HG03060 (cell line): Measurements from ENCODE around the gene MLPH.

Experiments used
- ATAC-seq: cut with Tn5 transposase; IDR thresholded peaks from one replicate; pipeline ENCODE4 v1.9.1; 2021; ENCODE audit warnings: low read depth, moderate number of reproducible peaks; ENCODE audit not compliant: unreplicated experiment

The MLPH gene

DNA sequence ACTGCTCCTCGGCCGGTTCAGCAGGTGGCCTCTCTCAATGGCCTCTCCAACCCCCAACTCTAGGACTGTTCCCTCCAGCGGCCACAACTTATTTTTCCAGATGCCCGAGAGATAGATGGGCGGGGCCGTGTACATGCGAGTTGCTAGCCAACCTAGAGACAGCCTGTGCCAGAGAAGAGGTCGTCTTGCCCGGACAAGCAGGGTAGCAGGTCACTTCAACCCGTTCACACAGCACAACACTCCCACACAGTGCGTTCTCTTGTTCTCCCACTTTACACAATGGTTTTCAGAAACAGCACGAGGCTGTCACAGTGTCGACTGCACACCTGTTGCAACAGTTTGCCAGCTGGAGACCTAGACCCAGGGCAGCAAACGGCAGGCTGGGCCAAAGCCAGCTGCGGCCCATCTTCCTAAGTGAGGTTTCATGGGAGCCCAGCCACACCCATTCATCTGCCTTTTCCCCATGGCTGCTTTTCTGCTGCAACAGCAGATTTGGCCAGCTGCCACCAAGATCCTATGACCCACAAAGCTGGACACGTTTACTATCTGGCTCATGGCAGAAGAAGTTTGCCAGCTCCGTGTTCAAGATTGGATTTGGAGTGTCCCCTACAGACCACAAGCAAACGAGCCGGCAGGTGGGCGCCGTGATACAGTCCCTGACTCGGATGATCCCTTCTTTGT is 72.0 kb downstream of the MLPH start:
- ATAC-seq: no peak

DNA sequence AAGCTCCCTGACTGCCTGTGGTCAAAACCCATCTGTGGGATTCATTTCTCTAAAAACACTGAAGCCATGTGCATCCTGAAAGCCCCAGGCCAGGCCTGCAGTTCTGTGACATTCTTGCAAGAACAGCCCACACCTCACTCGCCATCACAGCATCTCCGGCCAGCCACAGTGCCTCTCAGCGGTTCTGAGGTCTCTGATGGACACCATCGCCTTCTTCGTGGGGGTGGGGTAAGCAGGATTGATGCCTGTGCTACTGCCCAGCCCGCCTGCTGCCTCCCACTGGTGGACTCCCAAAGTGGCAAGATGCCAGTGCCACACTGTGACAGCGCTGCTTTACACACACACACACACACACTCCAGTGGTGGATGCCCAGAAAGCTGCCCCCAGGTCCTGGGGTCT is 74.2 kb downstream of the MLPH start:
- ATAC-seq: no peak

DNA sequence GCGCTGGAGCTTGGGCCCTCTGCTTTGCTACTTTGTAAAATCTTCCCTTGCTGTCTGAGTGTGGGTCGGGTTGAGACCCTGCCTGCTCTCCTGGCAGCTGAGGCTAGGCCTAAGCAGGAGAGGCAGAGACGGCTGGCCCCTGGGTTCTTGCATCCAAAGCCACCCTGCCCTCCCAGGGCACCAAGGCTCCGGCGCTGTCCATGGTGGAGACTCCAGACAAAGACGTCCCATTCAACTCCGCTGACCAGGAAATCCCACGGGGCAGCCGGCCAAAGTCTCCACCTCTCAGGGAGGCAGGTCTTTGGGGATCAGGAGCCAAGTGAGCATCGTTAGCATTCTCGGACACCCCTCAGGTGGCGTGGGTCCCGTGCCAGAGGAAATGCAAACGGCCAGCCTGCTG is 76.8 kb downstream of the MLPH start:
- no peak for ATAC-seq

DNA sequence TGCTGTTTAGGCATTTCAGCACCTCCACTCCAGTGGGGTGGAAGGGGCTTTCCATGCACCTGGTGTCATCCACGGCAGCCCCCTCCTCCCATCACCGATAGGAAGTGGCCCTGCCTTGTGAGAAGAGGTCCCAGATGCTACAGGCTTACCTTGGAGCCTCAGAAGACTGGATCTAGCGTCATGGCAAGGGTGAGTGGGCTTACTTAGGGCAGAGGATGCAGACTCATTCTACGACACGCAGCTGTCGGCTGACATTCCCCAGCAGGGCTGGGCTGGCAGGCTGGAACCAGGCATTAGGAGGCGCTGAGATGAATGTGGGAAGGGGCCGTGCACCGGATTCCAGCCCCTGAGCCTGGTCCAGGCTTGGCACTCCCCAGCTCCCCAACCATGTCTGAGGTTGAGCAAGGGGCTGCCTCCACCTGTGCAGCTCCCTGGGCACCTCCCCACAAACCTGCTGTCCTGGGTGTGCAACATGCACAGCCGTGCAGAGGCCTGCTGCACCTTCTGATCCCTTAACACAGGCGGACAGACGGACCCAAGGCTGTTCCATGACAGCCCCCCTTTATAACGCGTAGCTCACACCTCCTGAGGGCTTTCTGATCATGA is 77.6 kb downstream of the MLPH start:
- no peak for ATAC-seq

DNA sequence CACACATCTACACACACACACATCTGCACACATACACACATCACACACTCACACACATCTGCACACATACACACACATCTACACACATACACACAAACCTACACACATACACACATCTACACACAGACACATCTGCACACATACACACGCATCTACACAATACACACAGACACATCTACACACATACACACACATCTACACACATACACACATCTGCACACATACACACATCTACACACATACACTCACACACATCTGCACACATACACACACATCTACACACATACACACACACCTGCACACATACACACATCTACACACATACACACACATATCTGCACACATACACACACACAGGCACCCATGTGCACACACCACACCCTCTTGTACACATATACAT is 78.9 kb downstream of the MLPH start:
- no peak for ATAC-seq

DNA sequence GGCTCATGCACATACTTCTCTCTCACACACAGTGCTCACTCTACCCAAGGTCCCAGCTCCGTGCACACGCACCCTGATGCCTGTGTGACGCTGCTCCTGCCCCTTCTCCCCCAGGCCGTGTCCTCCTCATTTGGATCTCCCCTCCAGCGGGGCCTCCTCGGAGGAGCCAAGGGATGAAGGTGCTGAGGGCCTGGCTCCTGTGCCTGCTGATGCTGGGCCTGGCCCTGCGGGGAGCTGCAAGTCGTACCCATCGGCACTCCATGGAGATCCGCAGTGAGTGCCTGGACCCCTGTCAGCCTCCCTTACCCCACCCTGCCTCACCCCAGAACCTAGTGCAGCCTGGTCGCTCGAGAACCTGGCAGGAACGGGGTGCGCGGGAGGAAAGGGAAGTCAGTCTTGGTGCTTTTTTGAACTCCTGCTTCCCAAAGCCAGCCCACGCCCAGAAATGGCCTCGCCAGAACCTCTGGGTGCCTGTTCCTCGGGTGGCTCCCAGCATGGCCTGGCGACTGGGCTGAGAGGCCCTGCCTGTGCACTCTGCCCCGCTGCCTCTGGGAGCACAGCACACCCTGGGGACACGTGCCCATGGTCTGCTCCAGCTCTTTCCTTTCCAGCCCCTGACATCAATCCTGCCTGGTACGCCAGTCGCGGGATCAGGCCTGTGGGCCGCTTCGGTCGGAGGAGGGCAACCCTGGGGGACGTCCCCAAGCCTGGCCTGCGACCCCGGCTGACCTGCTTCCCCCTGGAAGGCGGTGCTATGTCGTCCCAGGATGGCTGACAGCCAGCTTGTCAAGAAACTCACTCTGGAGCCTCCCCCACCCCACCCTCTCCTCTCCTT is 79.6 kb downstream of the MLPH start, which contains the start of gene PRLH:
TSS of gene PRLH (plus strand) at position 174 of the 835 bp plus-strand sequence. CDS start at position 174, 0 bp downstream.
- no peak for ATAC-seq

DNA sequence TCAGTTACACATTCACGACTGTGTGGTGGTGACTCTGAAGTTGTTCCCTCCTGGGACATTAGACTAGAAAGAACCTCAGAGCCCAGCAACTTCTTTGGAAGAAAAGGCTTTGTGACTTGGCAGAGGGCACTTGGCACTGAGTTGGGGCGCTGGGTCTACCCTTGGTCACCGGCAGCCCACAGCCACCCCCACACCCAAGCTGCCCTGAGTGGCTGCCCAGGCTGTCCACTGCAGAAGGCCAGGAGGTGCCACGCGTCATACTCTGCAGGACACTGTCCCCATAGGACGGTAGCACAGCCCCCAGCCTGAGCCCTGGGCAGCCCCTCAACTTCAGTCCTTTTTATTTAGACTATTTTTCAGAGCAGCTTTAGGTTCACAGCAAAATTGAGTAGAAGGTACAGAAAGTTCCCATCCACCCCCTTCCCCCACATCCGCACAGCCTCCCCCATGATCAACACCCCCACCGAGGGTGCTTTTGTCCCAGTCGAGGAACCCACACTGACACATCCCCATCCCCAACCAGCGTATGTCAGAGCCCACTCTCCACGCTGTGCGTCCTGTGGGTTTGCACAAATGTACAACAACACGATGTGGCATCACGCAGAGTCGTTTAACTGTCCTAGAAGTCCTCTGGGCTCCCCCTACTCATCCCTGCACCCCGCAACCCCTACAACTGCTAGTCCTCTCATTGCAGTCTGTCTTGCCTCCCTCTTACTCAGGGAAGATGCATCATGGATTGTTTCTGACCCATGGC is 80.4 kb downstream of the MLPH start:
- ATAC-seq: no peak

DNA sequence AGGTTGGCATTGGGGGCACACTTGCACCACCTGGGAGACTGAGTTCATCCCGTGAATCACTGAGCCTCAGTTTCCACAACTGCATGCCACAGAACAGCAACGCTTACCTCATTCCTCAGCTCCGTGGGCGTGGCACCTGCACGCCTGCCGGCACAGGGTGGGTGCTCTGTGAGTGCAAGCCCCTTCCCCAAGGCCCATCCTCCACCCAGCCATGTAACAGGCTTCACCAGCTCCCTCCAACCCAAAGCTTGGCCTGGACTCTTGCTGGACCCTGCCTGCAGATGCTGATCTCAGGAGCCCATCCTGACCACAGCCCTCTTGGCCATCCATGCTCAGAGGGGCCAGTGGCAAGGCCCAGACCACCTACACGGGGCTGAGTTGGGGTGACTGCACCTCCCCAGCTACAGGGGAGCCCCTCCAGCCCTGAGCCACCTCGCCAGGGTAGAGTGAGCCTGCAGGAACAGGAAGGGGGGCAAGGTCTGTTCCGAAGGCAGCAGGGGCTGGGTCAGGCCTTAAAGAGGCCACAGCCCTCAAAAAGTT is 81.1 kb downstream of the MLPH start:
- no peak for ATAC-seq

DNA sequence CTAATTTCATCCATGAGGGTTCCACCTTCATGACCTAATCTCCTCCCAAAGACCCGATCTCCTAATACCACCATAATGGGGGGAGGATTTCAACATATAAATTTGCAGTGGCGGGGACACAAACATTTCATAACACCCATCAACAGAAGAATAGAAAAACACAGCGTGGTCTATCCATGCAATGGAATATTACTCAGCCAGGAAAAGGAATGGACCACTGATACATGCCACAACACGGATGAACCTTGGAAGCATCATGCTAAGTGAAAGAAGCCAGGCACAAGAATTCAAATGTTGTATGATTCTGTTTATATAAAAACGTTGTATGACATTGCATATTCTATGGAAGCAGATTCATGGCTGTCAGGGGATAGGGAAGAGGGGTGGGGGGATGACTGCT is 82.0 kb downstream of the MLPH start:
- ATAC-seq: no peak

DNA sequence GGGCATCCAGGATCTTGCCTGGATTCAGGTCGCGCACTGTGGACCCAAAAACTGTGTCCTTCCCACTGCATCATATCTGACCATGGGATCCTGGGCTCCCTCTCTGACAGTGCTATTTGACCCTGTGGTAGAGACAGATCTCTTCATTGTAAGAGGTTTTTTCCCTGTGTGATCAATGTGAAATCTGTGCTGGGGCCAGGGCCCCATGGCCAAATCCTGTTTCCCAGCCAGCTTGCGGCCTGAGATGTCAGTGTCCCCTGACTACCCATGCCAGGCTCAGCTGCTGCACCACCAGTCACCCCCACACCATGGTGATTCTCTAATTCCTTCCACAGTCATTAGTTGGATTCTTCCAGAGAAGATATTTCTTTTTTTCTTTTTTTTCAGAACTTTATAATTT is 82.8 kb downstream of the MLPH start:
- ATAC-seq: no peak

DNA sequence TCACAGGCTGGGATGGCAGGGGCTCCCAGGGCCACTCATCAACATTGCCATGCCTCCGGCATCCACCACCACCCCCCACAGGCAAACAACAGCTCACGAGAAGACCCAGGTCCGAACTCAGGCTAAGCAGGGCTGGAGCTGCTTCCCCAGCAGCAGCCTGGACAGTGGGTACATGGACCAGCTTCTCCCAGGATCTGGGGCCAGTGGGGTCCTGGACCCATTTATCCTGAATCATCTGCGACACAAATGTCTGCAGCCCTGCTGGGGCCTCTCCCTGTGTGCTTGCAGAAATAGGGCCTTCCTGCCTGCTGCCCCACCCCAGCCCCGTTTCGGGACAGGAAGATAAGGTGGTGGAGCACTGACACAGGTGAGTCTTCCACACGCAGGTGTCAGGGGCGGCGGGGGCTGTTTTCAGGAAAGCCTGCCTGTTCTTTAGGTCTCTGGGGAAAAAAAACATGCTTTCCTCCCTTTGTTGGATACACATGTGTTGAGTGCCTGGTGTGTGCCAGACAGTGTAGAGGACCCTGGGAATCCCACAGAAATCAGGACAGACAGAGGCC is 83.8 kb downstream of the MLPH start:
- no peak for ATAC-seq

DNA sequence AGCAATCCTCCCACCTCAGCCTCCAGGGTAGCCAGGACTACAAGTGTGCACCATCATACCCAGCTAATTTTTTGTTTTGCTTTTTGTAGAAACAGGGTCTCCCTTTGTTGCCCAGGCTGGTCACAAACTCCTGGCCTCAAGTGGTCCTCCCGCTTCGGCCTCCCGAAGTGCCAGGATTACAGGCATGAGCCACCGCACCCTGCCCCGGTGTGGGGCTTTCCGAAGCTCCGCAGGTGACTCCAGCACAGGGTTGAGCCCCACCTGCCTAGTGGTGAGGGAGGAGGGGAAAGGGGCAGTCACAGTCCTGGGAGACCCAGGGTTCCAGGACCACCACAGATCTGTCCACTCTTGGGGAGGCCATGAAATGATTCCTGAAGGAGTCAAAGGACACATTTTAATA is 84.5 kb downstream of the MLPH start:
- ATAC-seq: no peak

DNA sequence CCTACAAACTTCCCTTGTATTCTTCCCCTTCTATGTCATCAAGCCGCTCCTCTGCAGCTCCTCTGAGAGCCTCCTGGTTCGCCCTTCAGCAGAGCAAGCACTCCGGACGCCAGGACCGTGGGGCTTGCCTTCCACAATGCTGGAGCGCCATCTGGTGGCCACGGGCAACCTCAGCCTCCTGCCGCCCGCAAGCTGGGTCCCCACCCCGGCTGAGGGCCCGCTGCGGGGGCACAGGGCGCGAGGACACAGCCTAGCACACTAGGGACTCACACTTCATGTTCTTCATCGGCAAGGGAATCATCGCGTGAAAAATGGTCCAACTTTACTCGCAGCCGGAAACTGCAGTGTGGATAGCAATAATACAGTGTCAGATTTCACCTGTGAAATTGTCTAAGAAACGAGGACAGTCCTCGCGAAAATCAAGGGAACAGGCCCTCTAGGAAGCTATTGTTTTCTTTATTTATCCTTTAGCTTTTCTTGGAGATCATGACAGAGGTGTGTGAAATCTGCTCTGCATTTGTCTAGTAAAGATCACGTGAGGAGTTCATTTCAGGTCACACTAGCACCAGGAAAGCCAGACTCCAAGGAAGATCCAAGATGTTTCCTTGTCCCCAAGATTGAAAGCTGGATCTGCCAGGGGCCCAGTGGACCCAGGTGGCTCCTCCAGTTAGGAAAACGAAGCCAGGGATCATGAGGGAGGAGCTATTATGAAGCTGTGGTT is 85.1 kb downstream of the MLPH start:
- peak; percentile 47 for ATAC-seq

DNA sequence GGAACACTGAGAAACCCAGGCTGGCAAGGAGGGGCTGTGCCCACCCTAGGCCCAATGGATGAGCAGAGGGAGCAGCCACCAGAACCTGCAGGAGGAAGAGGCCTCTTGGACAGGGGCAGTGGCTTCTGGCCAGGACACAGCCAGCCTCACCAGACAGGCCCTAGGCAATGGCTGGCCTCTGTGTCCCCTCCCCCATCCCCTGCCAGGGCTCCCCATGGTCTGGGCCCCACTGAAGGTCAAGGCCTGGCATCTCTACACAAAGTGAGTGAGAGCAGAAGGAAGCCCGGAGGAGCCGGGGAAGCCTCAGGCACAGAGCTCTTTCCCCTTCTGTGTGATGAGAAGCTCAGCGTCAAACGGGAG is 85.7 kb downstream of the MLPH start:
- no peak for ATAC-seq

DNA sequence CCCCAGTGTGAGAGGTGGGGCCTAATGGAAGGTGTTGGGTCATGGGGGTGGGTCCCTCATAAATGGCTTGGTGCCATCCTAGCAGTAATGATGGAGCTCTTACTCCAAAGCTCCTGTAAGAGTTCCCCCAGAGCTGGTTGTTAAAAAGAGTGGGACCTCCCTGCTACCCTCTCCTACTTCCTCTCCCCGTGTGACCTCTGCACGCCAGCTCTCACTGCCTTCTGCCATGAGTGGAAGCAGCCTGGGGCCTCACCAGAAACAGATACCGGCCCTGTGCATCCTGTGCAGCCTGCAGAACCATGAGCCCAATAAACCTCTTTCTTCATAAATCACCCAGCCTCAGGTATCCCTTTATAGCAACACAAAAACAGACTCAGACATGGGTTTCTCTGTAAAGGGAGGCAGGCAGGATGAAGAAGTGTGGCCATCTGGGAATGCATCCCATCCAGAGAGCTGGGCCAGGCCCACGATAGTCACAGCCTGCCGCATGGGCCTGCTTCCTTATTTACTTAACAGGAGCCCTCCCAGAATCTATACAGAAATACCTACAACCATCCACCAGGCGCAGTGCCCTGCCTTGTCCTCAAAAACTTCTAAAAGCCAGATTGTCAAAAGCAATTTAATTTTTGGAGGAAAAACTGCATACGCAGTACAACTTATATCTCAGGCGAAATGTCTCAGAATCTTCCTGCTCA is 86.8 kb downstream of the MLPH start:
- no peak for ATAC-seq

DNA sequence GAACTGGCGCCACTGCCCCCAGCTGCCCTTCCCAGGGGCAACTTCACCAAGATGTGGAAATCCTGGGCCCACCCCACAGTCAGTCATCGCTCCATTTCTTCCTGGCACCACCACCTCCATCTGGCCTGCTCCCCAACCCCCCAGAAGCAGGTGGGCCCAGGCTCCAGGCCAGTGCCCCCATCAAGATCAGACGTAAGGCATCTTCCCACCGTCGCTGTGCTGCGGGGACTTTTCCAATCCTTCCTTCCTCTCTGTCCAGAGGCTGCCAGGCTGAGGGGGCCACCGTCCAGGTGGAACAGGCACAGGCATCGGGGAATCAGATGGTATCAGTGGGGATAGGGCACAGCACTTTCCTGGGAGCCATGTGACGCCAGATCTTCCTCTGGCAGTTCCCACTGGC is 87.4 kb downstream of the MLPH start:
- ATAC-seq: no peak

DNA sequence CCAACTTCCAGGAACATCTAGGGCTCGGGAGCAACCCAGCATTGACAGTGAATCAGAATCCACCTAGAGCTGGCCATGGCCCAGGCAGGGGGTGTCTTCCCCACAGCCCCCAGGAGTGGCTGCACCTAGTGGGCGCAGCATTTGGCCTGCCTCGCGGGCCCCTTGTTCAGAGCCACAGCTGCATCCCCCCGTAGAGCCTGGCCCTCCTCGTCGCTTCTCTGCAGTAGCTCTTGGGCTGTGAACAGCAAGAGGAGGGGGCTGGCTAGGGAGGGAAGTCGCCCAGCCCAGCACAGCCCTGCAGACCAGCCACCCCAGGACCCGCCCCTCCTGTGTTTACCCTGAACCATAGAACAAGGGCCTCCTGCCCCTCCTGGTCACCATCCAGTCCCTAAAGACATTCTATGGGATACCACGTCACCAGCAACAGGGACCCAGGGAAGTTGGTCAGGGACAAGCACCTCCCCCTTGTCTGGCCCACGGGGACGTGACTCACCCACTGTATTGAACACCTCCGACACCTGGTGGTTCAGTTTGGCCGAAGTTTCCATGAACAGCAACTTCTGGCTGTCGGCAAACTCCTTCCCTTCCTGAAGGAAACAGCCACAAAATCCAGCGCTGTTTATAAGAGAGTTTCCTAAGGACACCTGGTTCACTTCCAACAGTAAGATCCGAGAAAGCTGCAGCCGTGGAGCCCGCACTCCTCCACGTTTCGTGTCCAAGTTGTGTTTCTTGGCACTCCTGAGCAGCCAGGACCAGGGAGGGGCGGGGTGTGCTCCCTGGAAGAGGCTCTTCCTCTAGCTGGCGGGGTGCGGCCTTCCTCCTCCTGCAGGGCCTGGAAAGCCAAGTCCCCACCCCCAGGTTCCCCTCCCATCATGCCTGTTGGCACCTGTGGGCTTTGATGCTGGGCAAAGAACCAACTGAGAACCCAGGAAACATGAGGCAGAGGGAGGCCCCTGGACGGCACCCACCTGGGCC is 88.1 kb downstream of the MLPH start:
- ATAC-seq: no peak
